Heart left ventricle (tissue), 13 donors: ENCODE results near the gene GAPVD1.
"Not testable (repeated sequence)": the region's sequence is repeated elsewhere in the genome, so short reads cannot be mapped to it uniquely, and the experiment has no call there.

Experiments used
- CTCF ChIP-seq, 12 donors: fragments of 200-600 bp; sonication (generic) in 4 of 12; IDR thresholded peaks; one replicate each; pipeline versions ENCODE4 v1.5.0 to v1.8.0; 2018 to 2022; ENCODE audit warnings: antibody characterized with exemption in 12 of 12, mild to moderate bottlenecking in 5 of 12
- POLR2A ChIP-seq, 2 donors: fragments of 450-650 bp; IDR thresholded peaks; one replicate each; pipeline ENCODE4 v1.6.1; 2017; ENCODE audit warnings: antibody characterized with exemption in 2 of 2, mild to moderate bottlenecking in 2 of 2, moderate library complexity in 2 of 2
- donor health status: ischemic (EF 13 %, LVEDD 7.1; RV severe dilation, severe dysfunction).
- donor health status: DM: no; HTN: yes; CAD: no.
- donor health status: DM: no; HTN: no; CAD: no.
- donor health status: ischemic (EF 25% LVEDD 6.9; RV normal size, moderate dysfunction).
- donor health status: ischemic (EF 25% LVEDD 5.7; RV mildly dilated, moderate dysfunction).
- donor health status: ischemic (EF 35%, LVEDD 5.7; RV mildly dilated, moderate dysfunction).
- donor health status: nonischemic (EF 11% LVEDD 7.7; RV severe dilation, severe dysfunction).
- donor health status: DM: yes; HTN: yes; CAD: no.
- donor health status: PGD.
- donor health status: ischemic (EF 29% LVEDD 5.4; RV normal size, mild dysfunction).
- donor health status: nonischemic (EF 23%, LVEDD 6.1; RV moderate dilation, normal function).

- TF ChIP-seq CTCF, POLR2A (IDR thresholded peaks at IDR 0.05): not testable (repeated sequence)
Observed at GRCh38 chr9:125264068-125264467, 2.4 kb downstream of the GAPVD1 start.
